HS-27A (cell line): ENCODE measurements around the gene CELF5.
"Not testable (repeated sequence)": the region's sequence is repeated elsewhere in the genome, so short reads cannot be mapped to it uniquely, and the experiment has no call there.

ENCODE experiments used
- DNase-seq: peaks from one replicate; pipeline ENCODE4 v3.0.0-alpha.2; 2012; ENCODE audit warnings: low read depth, missing footprints

CELF5 gene

GRCh38 chr19:3292958-3293529 lies 68.6 kb downstream of the CELF5 start:
- DNase-seq, result no peak

GRCh38 chr19:3293560-3293959 lies 69.1 kb downstream of the CELF5 start:
- no peak for DNase-seq

GRCh38 chr19:3294080-3294850 lies 69.8 kb downstream of the CELF5 start:
- no peak for DNase-seq

GRCh38 chr19:3295581-3295980 lies 71.1 kb downstream of the CELF5 start:
- DNase-seq, result no peak

- no peak for DNase-seq
These were observed 71.6 kb downstream of the CELF5 start for GRCh38 chr19:3296034-3296433.

- DNase-seq, result no peak
These were observed 72.0 kb downstream of the CELF5 start for GRCh38 chr19:3296446-3296845.

GRCh38 chr19:3298853-3299449 lies 74.5 kb downstream of the CELF5 start:
- DNase-seq, result no peak

- DNase-seq, result not testable (repeated sequence)
These were observed 76.1 kb downstream of the CELF5 start for GRCh38 chr19:3300566-3300965.

GRCh38 chr19:3302755-3303154 lies 78.3 kb downstream of the CELF5 start:
- no peak for DNase-seq

GRCh38 chr19:3304871-3305423 lies 80.5 kb downstream of the CELF5 start:
- DNase-seq, result peak; percentile 19

- no peak for DNase-seq
These were observed 85.3 kb downstream of the CELF5 start for GRCh38 chr19:3309724-3310123.

- no peak for DNase-seq
These were observed 85.8 kb downstream of the CELF5 start for GRCh38 chr19:3310280-3310679.

GRCh38 chr19:3310711-3311110 lies 86.2 kb downstream of the CELF5 start:
- DNase-seq, result no peak

GRCh38 chr19:3313199-3313575 lies 88.7 kb downstream of the CELF5 start:
- no peak for DNase-seq

- no peak for DNase-seq
These were observed 90.7 kb downstream of the CELF5 start for GRCh38 chr19:3314962-3315675.

- DNase-seq, result no peak
These were observed 91.2 kb downstream of the CELF5 start for GRCh38 chr19:3315676-3315973.

GRCh38 chr19:3316132-3316648 lies 91.7 kb downstream of the CELF5 start:
- no peak for DNase-seq

GRCh38 chr19:3316659-3317207 lies 92.3 kb downstream of the CELF5 start:
- DNase-seq, result no peak

- no peak for DNase-seq
These were observed 95.3 kb downstream of the CELF5 start for GRCh38 chr19:3319643-3320353.

- DNase-seq, result no peak
These were observed 95.9 kb downstream of the CELF5 start for GRCh38 chr19:3320354-3320670.

- no peak for DNase-seq
These were observed 96.4 kb downstream of the CELF5 start for GRCh38 chr19:3320853-3321252.

GRCh38 chr19:3321696-3322095 lies 97.2 kb downstream of the CELF5 start:
- no peak for DNase-seq
